ENCODE data around the gene ZFAND3. TPM values are rescaled to one million over a fixed set of nuclear protein-coding genes. Genes with fewer than 3 reads are reported as not detected.

Gene ZFAND3
- total RNA-seq, 4 donors from 2014 or later = 46.3 to 73.6 (median 49.3) TPM

DNA sequence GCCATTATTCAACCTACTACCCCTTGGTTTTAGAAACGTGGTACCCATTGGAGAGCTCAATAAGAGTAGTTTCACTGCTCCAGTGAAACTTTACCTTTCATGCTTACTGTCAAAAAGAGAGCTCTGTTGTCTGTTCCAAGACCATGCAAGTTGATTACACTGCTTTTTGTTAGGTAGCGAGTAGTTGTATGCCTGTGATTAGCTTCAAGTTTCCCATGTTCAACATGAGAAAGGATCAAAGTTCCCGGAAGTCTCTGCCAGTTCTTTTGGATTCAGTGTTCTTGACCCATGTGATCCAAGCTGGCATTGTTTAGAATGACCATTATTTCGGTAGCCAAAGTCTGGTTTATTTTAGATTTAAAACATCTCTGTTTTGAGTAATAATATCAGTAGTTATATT is 107.1 kb downstream of the ZFAND3 start:
- TF ChIP-seq POLR2AphosphoS5 (IDR thresholded peaks at IDR 0.05) (no peak), POLR2A (IDR thresholded peaks at IDR 0.05) (no peak), EP300 (IDR thresholded peaks at IDR 0.05) (no peak)
- TF ChIP-seq, protein P1, sequence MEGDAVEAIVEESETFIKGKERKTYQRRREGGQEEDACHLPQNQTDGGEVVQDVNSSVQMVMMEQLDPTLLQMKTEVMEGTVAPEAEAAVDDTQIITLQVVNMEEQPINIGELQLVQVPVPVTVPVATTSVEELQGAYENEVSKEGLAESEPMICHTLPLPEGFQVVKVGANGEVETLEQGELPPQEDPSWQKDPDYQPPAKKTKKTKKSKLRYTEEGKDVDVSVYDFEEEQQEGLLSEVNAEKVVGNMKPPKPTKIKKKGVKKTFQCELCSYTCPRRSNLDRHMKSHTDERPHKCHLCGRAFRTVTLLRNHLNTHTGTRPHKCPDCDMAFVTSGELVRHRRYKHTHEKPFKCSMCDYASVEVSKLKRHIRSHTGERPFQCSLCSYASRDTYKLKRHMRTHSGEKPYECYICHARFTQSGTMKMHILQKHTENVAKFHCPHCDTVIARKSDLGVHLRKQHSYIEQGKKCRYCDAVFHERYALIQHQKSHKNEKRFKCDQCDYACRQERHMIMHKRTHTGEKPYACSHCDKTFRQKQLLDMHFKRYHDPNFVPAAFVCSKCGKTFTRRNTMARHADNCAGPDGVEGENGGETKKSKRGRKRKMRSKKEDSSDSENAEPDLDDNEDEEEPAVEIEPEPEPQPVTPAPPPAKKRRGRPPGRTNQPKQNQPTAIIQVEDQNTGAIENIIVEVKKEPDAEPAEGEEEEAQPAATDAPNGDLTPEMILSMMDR (IDR thresholded peaks at IDR 0.05) = no peak
- Histone ChIP-seq H3K27me3 (no peaks in the 10 kb centered on the region), H3K9me3 (no peaks in the 10 kb centered on the region), H3K4me1 (peaks cover 0 to 45% (median 0%) of the 10 kb centered on the region in 3 donors), H3K27ac (no peak overlapping the region), H3K4me3 (no peak overlapping the region), H3K36me3 (no peaks in the 10 kb centered on the region)
- WGBS, 2 donors (ENCODE audit: low coverage in 1 of 2) = 89 to 93% methylated on average over 3 to 4 of the region's 4 CpGs
- no peak for ATAC-seq

DNA sequence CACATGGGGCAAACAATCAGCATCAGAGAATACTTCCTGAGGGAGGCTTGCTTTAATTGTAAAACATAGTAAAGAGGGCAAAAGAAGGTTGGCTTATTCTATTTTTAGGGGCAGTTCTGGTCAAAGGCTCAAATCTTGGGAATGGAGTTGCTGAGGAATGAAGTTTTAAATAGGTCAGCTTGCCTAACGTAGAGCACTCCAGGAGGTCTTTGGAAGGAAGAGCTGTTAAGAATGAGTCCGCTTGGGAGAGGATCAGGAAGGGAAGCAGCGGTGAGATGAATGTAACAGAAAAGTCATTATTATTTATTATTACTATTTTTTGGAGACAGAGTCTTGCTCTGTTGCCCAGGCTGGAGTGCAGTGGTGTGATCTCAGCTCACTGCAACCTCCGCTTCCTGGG is 108.7 kb downstream of the ZFAND3 start:
- TF ChIP-seq EP300 (IDR thresholded peaks at IDR 0.05) (no peak), POLR2A (IDR thresholded peaks at IDR 0.05) (no peak), POLR2AphosphoS5 (IDR thresholded peaks at IDR 0.05) (no peak)
- TF ChIP-seq, protein P1 (IDR thresholded peaks at IDR 0.05) = no peak
- no peaks in the 10 kb centered on the region for H3K36me3 ChIP-seq
- H3K27ac ChIP-seq = no peak overlapping the region
- no peak overlapping the region for H3K4me3 ChIP-seq
- 73 to 91% methylated on average over 4 of the region's 4 CpGs for WGBS, 2 donors (ENCODE audit: low coverage in 1 of 2)
- H3K27me3 ChIP-seq = no peaks in the 10 kb centered on the region
- no peak for ATAC-seq
- no peaks in the 10 kb centered on the region for H3K9me3 ChIP-seq
- peaks cover 0 to 61% (median 0%) of the 10 kb centered on the region in 3 donors for H3K4me1 ChIP-seq

DNA sequence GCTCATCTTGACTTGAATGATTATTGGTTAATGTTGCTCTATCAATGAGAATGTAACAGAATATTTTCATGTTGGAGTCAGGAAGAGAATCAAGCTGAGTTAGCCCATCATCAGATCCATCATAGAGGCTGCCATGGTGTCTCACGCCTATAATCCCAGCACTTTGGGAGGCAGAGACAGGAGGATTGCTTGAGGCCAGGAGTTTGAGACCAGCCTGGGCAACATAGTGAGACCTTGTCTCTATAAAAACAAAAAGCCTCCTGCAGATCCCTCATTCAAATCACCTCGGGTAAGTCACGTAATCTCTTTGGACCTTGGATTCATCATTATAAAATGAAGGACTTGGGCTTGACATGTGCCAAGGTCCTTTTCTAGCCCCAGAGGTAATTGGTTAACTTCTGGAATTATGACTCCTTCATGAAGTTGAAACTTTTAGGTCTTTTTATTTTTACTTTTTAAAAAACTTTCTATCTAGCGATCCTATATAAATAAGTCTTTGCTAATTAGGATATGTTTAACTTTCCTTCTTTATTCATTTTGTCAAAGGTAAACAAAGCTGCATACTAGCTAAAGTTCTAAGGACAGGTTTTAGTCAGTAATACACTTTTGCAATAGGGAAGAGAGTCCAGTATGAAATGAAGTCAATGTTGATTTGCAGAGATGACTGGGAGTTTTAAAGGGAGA is 110.9 kb downstream of the ZFAND3 start:
- Histone ChIP-seq H3K4me3 (no peak overlapping the region), H3K27me3 (no peaks in the 10 kb centered on the region), H3K4me1 (peaks cover 0 to 70% (median 0%) of the 10 kb centered on the region in 3 donors), H3K36me3 (no peaks in the 10 kb centered on the region), H3K9me3 (no peaks in the 10 kb centered on the region), H3K27ac (peak overlapping the region in 1 of 4 donors; percentile 14)
- WGBS, 2 donors (ENCODE audit: low coverage in 1 of 2) = 61 to 78% methylated on average over 4 of the region's 4 CpGs
- ATAC-seq = no peak
- TF ChIP-seq, protein P1 (IDR thresholded peaks at IDR 0.05) = no peak
- no peak for TF ChIP-seq POLR2AphosphoS5 (IDR thresholded peaks at IDR 0.05)
- TF ChIP-seq EP300 (IDR thresholded peaks at IDR 0.05) = no peak
- TF ChIP-seq POLR2A (IDR thresholded peaks at IDR 0.05) = no peak

DNA sequence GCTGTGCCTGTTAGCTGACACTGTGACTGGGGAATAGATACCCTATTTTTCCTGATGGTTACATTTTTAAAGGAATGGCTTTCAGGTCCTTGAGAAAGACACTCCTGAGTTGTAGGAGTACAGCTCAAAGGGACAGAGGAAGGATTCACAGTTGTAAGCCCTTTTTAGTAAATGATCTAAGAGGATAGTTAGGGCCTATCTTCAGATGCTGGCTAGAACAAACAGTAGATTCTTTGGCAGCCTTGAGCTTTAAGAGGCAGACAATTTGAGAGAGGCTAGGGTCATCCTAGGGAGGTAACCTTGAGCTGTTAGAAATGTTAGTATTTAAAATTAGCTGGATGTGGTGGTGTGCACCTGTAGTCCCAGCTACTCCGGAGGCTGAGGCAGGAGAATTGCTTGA is 111.5 kb downstream of the ZFAND3 start:
- Histone ChIP-seq H3K4me1 (peaks cover 0 to 70% (median 0%) of the 10 kb centered on the region in 3 donors), H3K27me3 (no peaks in the 10 kb centered on the region), H3K27ac (peak overlapping the region in 1 of 4 donors; percentile 14), H3K4me3 (no peak overlapping the region), H3K9me3 (no peaks in the 10 kb centered on the region), H3K36me3 (no peaks in the 10 kb centered on the region)
- WGBS, 2 donors (ENCODE audit: low coverage in 1 of 2) = no CpG with 5 or more reads among the region's 1 CpG
- TF ChIP-seq POLR2AphosphoS5 (IDR thresholded peaks at IDR 0.05) (no peak), EP300 (IDR thresholded peaks at IDR 0.05) (no peak), POLR2A (IDR thresholded peaks at IDR 0.05) (no peak)
- TF ChIP-seq, protein P1 (IDR thresholded peaks at IDR 0.05) = no peak
- ATAC-seq = no peak

DNA sequence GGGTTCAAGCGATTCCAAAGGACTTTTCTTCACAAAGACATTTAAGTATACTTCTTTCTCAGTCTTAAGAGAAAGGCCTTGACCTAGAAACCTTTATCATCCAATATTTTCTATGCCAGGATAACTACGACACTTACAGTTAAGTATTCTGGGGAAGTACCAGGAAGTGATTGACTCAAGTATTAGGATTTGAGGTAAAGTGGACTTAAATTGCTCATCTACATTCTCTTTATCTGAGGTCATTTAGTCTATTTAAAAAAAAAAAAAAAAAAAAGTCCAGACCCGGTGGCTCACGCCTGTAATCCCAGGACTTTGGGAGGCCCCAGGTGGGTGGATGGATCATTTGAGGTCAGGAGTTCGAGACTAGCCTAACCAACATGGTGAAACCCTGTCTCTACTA is 114.7 kb downstream of the ZFAND3 start:
- no peak for TF ChIP-seq EP300 (IDR thresholded peaks at IDR 0.05)
- TF ChIP-seq, protein P1 (IDR thresholded peaks at IDR 0.05) = no peak
- no peak for TF ChIP-seq POLR2AphosphoS5 (IDR thresholded peaks at IDR 0.05)
- no peak for TF ChIP-seq POLR2A (IDR thresholded peaks at IDR 0.05)
- Histone ChIP-seq H3K4me1 (peaks cover 0 to 60% (median 3%) of the 10 kb centered on the region in 3 donors), H3K27ac (no peak overlapping the region), H3K36me3 (no peaks in the 10 kb centered on the region), H3K4me3 (no peak overlapping the region), H3K9me3 (no peaks in the 10 kb centered on the region), H3K27me3 (no peaks in the 10 kb centered on the region)
- ATAC-seq = no peak
- 91 to 100% methylated on average over 2 to 5 of the region's 5 CpGs for WGBS, 2 donors (ENCODE audit: low coverage in 1 of 2)
